ENCODE results near the gene RAPH1.
"Not testable (repeated sequence)": the region's sequence is repeated elsewhere in the genome, so short reads cannot be mapped to it uniquely, and the experiment has no call there.

Gene RAPH1

DNA sequence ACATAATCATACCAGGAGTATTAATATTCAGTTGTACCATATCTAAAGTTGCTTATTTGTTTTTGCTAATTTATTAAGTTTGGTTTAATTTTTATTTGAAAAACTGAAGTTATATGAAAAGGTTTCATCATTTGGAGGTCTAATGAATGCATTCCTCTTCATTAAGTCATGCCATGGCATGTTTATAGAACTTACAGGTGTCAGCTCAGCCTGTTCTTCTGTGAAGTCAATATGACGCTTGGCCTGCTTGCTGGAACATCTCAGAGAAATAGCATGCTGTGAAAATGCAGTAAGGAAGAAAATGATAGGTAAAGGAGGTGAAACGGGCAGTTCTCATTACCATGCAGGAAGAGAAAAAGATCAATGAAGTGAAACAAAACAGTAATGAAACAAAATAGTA, 58.2 kb downstream of the RAPH1 start:
- DNase-seq = no peak

DNA sequence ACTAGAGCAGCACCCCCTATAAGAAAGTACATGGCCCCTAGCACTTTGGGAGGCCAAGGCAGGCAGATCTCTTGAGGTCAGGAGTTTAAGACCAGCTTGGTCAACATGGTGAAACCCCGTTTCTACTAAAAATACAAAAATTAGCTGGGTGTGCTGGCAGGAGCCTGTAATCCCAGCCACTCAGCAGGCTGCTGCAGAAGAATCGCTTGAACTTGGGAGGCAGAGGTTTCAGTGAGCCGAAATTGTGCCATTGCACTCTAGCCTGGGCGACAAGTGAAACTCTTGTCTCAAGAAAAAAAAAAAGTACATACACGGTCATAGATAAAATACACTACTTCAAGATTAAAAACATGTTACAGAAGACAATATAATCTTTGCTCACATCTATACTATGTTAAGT, 63.8 kb downstream of the RAPH1 start:
- DNase-seq = no peak

- DNase-seq = no peak
Observed at GRCh38 chr2:203470371-203470770, 64.7 kb downstream of the RAPH1 start.

- DNase-seq = no peak
Observed at GRCh38 chr2:203469546-203469945, 65.6 kb downstream of the RAPH1 start.

DNA sequence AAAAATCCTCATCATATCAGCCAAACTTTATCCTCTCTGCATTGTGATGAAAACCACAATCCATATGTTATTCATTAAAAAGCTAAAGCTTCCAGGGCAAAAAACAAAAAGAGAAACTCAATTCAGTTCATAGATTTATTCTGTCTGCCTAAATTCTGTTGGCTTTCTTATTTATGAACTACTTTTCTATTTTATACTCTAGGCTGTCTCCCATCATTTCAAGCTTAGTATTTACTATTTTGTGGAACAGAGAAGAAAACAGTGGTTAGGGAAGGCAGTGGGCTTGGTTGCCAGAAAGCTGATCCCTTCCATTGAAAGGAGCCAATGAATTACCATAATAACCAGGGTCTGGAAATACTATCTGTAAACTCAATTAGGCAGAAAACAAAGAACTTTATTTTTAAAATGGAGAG, 71.8 kb downstream of the RAPH1 start:
- no peak for DNase-seq

DNA sequence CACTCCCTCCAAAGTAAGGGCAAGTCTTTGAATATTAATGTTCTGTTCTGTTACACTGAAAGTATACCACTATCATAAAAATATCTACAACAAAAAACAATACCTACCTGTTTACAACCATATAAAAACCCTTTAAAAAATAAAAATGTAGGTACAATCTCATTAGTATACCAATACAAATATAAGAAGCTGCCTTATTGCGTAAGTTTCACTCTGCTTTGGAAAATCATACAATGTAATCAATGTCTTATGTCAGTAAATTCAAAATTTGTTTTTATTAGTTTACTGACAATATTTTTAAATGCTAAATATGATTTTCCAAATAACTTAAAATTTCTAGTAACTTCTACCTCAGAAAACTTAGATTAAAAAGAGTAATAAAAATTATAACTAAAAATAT, 72.8 kb downstream of the RAPH1 start:
- DNase-seq = no peak

GRCh38 chr2:203461746-203462145, 73.4 kb downstream of the RAPH1 start:
- DNase-seq = no peak

DNA sequence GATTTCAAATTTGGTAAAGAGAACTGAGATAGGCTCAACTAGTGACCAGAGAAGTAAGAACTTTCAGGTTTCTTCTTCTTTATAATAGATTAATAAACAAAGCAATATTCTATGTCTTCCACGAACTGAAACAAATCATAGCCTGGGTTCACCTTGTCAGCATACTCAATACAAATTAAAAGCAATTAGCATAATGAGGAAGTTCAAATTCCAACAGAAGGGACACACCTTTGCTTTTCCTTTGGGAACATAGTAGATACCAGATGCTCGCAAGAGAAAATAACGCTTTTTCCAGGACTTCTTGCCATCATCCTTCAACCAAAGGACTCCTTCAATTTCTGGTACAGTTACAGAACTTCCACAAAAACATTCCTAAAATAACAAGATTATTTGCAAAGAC, 79.9 kb downstream of the RAPH1 start:
- DNase-seq = no peak

- peak in 1 of 2 donors; percentile 83 for DNase-seq
Observed at GRCh38 chr2:203453858-203454451, 81.1 kb downstream of the RAPH1 start.

GRCh38 chr2:203451689-203452088, 83.4 kb downstream of the RAPH1 start:
- no peak for DNase-seq

- DNase-seq = no peak
Observed at GRCh38 chr2:203451011-203451410, 84.1 kb downstream of the RAPH1 start.

GRCh38 chr2:203450561-203450960, 84.5 kb downstream of the RAPH1 start:
- DNase-seq = no peak

DNA sequence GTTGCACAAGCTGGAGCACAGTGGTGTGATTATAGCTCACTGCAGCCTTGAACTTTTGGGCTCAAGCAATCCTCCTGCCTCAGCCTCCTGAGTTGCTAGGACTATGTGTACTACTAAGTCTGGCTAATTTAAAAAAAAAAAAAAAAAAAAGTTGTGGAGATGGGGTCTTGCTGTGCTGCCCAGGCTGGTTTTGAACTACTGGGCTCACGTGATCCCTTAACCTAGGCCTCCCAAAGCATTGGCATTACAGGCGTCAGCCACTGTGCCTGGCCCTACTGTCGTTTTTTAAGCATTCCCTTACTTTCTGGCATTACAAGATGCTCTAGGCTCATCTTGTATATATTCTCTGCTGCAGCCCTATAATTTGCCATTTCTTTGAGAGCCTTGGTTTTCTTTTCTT, 88.3 kb downstream of the RAPH1 start:
- DNase-seq = no peak

DNA sequence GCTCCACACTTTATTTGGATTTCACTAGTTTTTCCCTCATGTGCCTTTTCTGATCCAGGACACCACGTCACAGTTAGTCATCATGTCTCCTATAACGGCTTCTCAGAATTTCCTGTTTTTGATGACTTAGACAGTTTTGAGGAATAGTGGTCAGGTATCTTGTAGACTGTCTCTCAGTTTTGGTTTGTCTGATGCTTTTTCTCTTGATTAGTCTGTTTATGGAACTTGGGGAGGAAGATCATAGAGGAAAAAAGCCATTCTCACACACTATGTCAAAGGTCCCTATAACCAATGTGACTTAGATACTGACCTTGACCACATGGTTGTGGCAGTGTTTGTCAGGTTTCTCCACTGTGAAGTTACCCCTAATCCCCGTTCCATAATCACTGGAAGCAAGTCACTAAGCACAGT, 89.0 kb downstream of the RAPH1 start:
- no peak for DNase-seq

DNA sequence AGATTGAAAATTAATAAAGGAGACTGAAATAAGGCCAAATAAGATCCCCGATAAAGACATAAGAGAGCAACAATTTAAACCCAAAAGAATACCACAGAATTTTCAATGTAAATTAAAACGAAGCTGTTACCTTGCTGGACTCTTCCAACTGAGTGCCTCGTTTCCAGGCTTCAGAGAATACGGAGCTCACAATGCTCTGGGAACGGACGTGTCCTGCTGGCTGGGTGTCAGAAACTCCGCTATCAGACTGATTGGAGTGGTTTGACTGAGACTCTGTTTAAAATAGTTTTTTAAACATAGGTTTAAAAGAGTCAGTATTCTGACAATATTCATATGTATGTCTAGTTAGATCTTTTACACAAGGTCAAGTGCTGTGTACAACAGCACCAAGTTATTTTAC, 90.4 kb downstream of the RAPH1 start:
- no peak for DNase-seq

DNA sequence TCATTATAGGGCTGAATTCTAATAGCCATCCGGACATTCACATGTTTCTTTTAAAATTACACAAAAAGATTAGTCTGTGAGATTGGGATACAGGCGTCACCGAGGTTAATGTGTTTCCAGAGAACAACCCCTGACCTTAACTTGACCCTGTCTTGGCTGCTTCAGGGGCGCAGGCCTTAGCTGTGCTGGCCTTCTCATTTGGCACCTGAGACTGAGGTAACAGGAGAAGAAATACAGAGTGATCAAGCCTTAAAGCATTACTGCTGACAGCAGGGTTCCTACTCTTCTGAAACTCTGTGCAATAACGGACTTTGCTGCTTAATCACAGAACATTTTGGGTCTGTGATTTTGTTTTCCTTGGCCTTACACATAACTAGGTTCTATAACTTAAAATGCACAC, 92.6 kb downstream of the RAPH1 start:
- no peak for DNase-seq

DNA sequence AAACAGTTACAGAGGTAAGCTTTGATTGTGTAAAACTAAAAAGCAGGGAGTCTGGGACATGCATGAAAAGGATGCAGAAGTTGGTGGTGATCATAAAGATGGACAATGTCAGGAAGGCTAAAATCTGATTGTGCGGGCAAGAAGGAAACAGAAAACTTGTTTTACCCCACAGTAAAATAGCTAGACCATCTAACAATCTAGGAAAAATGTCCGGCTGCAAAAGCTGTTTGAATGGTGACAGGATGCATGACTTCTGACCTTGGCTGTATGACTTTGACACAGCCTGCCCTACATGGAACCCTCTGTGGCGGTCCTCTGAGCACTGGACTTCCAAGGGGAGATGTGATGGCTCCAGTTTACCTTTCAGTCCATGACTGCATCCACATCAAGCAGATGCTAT, 93.6 kb downstream of the RAPH1 start:
- DNase-seq = no peak

DNA sequence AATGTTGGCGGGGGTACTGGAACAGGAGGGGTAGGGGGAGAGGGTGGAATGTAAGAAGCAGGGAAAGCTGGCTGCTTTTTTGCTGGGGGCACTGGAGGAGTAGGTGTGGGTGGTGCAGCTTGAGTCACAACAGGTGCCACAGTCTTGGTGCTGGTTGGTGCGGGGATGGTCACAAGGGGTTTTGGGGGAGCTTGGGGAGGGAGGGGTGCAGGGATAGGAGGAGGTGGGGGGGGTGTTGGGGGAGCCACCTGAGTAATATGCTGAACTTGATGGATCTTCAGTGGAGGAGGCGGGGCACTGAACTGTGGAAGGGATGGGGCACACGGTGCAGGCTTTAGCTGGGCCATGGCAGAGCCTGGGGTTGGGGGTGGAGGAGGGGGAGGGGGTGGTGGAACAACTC, 94.4 kb downstream of the RAPH1 start:
- DNase-seq = no peak

DNA sequence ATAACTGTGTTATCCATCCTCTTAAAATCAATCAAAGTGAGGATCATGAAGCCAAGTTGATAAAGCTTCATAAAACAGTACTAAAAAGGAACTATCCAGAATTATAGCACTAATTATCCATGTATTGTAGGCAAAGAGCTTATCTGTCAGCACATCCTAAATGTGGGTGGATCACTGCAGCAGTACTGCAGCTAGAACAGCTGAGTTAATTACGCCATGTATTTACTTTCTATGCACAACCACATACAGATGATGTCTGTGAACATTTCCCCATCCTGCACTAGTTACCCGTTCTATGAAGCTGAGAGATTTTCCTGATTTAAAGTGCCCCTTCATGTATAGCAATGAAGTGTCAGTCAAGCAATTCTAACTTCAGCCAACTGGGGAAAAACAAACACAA, 96.6 kb downstream of the RAPH1 start:
- DNase-seq = peak in 1 of 2 donors; percentile 32

DNA sequence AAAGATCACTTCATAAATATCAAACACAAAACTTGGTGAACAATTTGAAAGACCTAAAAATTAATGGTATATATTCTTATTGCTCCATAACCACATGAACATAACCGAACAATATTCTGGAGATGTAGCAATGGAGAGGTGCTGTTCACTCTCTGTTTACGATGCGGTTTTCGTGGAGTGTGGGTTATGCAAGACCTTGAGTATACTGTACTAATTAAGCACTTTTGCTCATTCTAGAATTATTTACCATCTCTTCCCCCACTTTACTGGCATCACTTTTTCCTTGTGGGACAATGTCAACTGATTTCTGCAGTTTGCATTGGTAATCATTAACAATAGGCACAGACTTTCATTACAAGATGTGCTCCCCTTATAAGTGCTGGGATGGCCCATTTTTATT, 97.6 kb downstream of the RAPH1 start:
- no peak for DNase-seq

GRCh38 chr2:203436496-203436895, 98.6 kb downstream of the RAPH1 start:
- no peak for DNase-seq

- DNase-seq = no peak
Observed at GRCh38 chr2:203432811-203433210, 102.3 kb downstream of the RAPH1 start.

GRCh38 chr2:203431391-203432185, 103.5 kb downstream of the RAPH1 start:
- no peak for DNase-seq

GRCh38 chr2:203429643-203430042, 105.5 kb downstream of the RAPH1 start:
- DNase-seq = not testable (repeated sequence)

DNA sequence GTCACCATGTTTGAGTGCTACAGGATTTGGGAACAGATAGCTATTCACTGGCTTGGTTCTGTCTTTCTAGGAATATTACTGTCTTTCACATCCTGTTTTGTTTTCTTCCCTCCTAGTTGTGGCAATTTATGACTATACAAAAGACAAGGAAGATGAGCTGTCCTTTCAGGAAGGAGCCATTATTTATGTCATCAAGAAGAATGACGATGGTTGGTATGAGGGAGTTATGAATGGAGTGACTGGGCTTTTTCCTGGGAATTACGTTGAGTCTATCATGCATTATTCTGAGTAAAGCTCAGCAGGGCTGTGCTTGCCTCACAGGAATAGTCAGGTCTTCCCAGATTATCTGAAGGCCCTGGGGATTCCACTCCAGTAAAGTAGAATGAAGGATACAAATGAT, 108.0 kb downstream of the RAPH1 start:
- DNase-seq = no peak

Measured in hippocampal formation (tissue), 2 donors.